Activated T-cell treated with anti-CD3 and anti-CD28 coated beads for 4 hours (primary cell): Measurements from ENCODE around the gene GPR15.

Experiments used
- DNase-seq: peaks from one replicate; pipeline ENCODE4 v3.0.0-alpha.2; 2020

GPR15 gene

DNA sequence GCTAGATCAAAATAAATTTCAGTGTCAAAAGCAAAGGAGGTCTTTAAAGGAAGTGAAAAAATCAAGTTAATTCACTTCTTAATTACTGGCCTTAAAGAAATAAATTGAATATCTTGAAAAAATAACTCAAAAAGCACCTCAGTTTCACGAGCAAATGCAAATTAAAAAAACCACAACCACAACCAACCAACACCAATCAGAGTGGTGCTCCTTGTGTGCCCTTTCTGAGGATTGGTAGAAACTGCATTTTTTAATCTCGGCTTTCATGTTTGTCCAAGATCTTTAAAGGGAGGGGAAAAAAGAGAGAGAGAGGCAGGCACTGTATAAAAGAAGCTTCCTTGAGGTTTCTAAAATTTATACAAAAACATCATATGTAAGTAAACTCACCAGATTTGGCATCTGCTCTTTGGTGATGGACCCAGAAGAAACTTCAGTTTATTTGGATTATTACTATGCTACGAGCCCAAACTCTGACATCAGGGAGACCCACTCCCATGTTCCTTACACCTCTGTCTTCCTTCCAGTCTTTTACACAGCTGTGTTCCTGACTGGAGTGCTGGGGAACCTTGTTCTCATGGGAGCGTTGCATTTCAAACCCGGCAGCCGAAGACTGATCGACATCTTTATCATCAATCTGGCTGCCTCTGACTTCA lies at the start of gene GPR15:
Gene GPR15 (plus strand): TSS at position 357 of the 653 bp plus-strand sequence. CDS start 56 bp downstream, at position 413.
- DNase-seq: no peak

DNA sequence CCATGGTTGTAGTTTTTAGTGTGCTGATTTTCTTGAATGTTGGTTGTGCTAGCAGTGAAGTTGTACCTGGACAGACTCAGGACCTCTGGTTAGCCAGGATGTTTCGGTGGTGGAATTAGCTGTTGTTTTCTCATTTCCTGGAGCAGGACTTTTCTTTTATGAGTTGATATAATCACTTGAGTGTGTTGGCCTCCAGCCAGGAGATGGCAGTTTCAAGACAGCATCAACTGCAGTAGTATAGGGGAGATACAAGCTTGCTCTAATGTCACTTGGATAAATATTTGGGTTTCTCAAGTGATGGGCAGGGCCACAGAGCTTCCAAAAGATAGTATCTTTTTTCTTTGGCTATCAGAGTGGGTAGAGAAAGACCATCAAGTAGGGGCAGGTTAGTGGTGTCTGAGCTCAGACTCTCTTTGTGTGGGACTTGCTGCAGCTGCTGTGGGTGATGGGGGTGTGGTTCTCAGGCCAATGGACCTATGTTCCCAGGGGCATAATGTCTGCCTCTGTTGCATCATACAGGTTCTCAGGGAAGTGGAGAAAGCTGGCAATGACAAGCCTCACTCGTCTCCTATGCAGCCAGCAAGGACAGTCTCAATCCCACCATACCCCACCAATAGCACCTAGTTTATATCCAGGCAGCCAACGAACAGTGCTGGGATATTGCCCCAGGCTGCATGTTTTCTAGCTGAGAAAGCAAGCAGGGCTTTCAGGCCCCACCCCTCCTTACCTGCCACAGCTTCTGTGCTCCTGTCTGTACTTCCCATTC lies 48.9 kb upstream of the GPR15 start:
- DNase-seq: no peak

DNA sequence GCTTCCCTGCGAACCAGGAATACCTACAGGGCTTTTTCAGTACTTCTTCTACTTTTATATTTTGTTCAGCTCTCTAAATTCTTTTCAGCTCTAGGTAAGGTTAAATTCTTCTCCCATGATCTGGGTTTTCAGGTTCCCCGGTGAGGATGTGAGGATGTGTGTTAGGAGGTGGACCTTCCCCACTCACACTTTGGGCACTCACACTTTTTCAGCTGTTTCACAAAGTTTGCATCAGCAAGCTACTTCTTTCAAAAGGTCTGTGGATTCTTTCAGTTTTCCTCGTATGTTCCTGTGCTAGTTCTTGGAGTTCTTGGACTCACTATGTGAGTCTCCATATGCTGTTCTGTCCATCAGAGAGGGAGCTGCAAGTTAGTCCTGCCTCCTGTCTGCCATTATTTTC lies 48.2 kb upstream of the GPR15 start:
- DNase-seq: no peak

DNA sequence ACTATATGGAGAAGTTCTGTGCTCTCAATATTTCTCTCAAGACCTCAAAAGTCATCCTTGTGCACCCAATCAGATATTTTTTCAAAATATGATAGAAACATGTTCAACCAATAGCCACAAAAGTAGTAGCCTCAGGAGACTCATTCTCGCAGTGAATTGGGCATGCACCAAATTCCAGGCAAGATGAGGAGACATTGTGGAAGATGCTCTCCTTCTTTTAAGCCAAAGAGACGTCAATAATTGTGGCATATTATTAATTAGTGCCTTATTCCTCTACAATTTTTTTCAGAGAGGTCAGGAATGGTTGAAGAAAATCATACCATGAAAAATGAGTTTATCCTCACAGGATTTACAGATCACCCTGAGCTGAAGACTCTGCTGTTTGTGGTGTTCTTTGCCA lies 34.4 kb upstream of the GPR15 start, which contains the start of gene OR5K2:
Gene OR5K2 (plus strand): TSS at position 301 of the 400 bp plus-strand sequence. CDS start 0 bp downstream, at position 301.
- DNase-seq: no peak

DNA sequence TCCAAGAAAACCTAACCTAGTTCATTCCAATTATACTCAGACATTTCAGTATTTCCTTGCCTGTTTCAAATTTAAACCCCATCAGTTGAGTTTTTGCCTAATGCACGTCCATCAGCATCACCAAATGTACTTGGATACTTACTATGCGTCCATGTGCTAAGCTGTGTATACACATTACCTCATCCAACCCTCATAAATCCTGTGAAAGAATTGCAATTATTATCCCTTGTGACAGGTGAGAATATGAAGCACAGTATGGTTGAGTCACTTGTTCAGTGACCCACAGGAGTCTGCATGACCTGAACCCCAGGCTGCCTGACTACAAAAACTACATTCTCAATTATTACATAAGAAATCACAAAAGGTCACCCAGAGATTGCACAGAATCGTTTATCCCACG lies 31.8 kb upstream of the GPR15 start:
- DNase-seq: no peak

DNA sequence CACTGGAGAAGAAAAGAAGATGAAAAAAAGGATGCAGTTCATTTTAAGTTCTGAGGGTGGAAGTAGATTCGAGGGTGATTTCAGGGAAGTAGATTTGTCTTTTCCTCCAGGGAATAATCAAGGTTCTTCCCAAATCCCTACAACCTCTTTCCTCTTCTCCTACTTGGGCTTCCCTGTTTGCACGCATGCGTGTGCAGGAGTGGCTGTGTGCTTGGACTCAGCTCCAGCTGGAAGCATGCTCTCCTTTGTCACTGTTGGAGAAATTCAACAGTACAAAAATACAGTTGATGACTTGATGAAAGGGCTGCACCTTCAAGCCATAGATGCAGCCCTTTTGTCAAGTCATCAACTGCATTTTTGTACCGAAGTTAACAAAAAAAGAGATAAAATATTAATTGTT lies 30.5 kb upstream of the GPR15 start:
- no peak for DNase-seq

DNA sequence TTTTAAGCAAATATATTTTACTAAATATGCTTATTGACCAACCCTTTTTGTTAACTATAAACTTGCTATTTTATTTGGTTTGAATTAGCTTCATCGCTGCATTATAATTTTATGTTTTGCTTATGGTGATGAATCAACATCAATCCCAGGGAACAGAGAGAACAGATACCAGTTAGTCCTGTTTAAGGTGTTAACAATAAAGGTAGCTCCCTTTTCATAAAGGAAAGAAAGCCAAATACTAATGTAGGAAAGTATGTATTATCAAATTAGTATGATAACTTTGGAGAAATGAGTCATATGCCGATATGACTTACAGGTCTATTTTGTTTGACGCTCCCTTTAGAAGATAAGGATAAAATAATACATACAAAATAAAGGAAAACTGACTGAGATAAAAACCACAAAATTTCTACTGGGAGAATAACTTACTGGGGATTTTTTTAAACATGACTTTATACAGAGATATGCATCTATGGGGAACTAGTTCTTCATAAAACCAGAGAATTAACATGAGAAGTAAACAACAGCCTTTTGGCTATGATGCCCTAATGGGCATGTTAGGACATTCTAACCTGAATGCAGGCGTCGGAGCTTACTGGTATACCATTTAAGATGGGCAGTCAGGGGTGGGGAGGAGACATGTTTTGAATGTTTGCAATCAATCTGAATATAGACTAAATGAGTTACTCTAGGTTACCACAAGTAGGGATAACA lies 29.8 kb upstream of the GPR15 start:
- DNase-seq: no peak

DNA sequence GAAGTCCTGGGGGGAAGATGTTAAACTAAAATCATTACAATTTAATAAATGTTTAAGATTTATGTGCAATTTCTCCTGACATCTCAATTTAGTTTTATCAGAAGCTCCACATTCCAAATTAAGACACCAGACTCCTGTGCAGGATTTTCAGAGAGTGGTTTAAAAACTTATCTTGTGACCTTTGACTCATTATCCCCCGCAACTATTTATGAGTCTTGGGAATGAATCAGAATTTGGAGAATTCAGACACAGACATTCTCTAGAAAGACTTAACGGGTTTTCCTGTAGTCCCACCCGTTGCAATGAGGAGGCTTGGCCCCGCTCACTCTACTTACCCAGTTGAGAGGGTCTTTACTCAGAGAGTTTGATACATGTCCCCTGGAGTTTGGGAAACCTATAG lies 27.2 kb upstream of the GPR15 start:
- no peak for DNase-seq

DNA sequence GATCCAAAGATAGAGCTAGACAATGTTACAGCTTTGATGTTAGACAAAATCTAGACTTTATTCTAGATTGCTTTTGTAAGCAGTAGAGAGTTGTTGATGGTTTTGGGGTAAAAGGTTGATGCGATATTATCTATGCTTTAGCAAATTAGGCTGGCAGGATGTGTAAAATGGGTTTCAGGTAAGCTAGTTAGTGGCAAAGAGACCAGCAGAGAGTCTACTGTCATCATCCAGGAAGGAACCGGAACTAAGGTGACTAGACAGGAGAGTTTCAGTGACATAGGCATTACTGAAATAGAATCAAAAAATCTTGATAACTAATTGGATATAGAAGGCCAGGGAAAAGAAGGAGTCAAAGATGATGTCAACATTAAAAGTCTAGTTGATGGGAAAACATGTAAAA lies 23.2 kb upstream of the GPR15 start:
- DNase-seq: no peak

DNA sequence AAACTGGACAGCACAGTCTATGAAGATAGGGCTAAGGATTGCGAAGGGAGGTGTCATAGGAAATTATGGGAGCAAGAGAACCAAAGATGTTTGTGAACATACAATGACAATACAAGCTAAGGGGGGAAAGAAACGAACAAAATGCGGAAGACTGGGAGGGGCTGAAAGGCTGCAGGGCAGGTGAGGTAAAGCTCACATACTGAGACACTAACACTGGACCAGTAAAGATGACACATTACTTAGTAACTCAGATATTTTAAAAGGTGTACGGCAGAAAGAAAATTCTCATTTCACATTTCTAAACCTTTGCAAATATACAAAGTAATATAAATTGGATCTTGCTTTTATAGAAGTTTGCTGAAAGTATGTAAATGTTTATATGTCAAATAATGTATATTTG lies 19.2 kb upstream of the GPR15 start:
- DNase-seq: no peak

DNA sequence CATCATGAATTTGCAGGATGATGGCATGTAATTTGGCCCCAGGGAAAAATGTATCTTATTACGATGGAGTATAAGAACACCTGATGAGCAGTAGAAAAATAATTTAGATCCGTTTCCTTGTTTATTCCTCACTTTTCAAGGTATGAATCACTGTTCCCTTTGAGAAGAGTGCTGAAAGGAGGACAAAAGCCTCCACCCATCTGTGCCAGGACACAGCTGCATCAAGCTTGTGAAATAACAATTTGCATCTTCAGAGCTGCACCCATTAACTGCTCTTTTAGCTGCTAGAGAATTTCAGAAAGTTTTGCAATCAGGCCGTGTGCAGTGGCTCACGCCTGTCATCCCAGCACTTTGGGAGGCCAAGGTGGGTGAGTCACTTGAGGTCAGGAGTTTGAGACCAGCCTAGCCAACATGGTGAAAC lies 18.7 kb upstream of the GPR15 start:
- no peak for DNase-seq

DNA sequence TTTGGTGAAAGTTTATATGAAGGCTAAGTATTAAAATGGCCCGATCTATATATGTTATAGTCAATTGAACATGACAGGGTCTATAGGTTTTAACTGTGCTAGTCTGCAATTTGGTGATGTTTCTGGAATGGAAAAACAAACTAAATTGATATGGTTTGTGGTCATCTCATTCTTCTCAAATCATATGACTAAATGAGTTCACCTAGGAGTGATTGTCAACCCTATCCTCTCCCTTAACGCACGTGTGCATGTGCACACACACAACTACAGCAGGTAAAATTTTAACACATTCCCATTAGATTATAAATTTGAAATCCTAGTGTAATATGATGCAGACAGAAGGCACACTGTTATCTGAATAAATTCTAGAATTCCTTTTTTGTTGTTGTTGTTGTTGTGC lies 18.0 kb upstream of the GPR15 start:
- no peak for DNase-seq

DNA sequence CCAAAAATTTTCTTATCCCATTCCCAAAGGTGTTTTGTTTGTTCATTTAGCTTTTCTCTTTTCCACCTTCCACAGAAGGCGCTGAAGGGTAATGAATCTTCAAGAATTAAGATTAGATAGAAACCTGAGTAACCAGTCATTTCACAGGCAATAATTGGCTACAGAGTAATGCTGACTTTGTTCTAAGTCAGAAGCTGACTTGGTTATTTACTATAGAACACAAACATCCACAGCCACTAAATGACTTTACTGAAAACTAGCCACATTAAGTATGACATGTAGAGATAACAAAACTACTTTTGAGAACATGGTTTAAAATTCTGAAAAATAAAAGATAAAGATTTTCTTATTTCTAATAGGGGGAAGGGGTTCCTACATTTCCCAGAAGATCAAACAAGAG lies 16.8 kb upstream of the GPR15 start:
- no peak for DNase-seq

DNA sequence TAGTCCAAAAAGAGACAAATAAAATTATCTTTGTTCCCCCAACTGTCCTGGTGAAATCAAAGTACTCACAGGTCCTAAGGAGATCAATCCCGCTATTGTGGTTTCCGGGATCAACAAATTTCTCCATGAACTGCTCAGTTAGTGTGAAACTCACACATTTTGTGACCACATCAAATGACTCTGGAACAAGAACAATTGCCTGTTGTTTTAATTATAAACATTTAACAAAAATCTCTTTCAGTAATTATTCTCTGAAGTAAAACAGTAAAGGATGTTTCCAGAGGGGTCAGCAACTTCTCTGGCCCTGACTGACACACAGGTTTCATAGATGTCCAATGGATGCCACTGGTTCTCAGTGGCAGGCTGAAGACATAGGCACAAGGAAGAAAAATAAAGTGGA lies 13.0 kb upstream of the GPR15 start:
- no peak for DNase-seq

DNA sequence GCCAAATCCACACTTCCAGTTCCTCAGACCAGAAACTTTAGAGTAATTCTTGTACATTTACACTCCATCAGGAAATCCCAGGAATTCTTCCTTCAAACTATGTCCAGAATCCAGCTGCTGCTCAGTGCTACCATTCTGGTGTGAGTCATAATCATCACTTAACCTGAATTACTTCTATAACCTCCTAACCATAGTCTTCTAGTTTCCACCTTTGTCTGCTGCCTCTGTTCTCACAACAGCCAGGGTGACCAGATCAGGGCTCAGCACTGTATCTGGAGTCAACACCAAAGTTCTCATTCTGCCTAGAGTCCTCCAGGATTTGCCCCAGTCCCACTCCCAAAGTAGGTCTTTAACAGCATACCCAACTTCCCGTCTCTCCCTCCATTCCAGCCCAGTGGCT lies 12.4 kb upstream of the GPR15 start:
- no peak for DNase-seq

DNA sequence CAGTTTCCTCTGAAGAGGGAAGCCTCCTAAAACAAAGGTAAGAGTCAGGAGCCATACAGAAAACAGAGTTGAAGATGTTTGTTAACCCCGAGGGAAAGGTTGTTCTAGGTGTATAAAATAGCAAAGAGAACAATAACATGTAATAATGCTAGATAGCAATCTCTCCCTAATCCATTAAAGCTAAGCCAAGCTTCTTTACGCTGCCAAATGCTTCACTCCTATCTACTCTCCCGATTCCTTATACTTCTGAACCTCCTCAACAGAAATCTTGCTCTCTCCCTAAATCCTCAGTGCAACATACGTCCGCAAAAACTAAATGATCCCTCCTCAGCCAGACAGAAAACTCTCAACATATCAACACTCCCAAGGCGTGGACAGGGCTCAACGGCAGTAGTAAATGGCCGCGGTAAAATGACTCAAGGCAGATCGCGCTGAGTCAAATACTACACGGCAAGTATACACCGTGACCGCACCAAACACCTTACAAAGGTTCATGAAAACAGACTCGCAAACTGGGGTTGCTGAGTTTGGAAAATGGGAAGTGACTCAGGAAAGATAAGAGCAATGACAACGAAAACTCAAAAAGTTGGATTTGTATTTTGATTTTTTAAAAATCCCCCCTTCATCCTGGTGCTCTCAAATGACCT lies 9.8 kb upstream of the GPR15 start:
- DNase-seq: peak; percentile 21

DNA sequence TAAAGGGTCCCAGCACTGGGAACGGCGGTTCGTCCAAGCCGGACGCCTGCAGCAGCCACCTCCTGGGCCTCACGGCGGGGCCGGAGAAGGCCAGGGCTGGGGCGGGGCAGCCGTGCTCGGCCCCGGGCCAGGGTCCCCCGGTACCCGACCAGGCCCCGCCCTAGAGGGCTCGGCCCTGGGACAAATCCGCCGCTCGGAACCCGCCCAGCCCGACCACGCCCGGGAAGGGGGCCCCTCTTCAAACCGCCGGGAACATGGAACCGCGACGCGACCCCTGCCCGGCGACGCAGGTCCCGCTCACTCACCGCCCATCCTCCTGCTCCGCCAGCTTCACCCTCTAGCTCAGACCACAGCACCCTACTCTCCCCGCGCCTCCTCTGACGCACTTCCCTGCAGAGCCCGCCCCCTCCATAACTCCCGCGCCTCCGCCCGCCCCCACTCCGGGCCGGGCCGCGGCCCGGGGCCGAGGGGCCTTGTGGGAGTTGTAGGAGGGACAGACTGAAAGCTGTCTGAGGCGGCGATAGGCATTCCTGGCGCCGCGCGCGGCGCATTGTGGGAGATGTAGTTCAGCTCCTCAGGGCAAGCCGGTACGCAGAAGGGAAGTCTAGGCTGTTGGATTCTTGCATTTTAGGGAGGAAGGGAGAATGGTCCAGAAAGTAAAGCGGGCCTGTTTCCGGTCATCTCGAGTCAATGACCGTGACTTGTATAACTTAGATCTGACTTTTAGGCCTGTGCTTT lies 9.1 kb upstream of the GPR15 start, which contains the start of gene CLDND1:
Gene CLDND1 (minus strand): TSS at position 359 of the 738 bp plus-strand sequence. CDS start 1,478 bp downstream, outside the sequence.
- peak; percentile 92 for DNase-seq

DNA sequence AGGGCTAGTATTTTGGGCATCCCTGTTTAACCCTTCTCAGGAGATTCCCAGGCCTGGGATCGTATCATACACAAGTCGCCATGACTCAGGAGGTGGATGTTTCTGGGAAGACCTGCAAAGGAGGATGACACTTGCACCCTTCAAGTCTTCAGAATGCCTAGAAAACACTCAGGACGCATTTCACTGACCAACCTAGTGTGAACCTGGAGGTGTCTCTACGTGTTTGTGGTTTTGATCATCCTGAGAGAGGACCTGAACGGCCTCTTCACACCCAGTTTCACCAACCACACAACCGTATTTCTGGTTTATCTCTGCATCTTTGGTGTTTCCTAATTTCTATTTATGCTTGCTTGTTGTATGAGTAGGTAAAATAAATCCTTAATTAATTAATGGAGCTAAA lies 6.3 kb upstream of the GPR15 start:
- DNase-seq: no peak

DNA sequence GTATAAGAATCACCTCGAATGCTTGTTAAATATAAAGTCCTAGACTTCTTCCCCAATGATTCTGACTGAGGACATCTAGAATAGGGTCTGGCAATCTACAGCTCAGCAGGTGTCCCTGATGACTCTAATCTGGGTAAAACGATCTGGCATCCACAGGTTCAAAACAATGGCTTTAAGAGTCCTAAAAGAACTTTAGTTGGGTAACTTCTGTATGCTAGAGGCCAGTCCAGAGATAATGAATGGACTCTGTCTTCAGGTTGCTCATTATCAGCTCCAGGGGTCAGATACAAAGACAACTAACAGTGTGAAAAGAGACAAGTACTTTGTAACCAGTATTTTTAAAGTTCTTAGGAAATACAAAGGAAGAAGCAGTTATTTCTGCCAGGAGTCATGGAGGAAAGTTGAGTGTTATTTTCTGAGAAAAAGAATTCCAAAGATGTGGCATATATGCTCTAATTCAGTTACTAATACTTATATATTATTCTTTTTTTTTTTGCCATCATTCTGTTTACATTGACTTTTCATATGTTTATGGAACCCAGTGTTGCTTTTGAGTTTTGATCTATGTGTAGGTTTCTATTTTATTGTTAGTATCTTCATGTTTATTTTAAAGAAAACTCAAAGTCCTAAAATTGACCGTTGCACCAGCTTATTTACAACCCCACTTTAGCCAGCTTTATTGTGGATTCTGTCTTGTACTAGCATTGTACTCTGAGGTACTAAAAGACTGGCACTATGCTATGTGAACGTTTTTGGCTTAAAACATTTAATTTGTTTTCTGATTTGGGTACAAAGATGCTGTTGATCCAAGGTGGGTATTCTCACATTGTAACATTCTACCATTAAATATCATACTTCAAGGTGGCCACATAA lies 3.1 kb upstream of the GPR15 start:
- no peak for DNase-seq

DNA sequence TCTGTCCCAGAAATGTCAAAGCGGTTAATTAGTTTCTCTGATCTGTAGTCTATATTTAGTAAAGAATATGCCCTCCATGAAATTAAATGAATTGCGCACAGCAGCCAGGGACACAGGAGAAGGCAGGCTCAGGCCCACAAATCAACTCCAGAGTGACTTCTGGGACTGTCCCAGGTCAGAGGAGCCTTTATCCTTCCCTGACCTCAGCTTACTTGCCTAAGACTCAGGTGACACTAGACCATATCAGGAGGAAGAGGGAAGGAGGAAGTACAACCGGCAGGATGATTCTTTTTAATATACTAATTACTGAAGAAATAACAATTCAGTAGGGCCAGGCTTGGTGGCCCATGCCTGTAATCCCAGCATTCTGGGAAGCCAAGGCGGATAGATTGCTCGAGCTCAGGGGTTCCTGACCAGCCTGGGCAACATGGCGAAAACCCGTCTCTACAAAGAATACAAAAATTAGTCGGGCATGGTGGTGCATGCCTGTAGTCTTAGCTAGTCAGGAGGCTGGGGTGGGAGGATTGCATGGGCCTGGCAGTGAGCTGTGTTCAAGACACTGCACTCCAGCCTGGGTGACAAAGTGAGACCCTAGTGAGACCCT lies 1.8 kb upstream of the GPR15 start:
- no peak for DNase-seq

DNA sequence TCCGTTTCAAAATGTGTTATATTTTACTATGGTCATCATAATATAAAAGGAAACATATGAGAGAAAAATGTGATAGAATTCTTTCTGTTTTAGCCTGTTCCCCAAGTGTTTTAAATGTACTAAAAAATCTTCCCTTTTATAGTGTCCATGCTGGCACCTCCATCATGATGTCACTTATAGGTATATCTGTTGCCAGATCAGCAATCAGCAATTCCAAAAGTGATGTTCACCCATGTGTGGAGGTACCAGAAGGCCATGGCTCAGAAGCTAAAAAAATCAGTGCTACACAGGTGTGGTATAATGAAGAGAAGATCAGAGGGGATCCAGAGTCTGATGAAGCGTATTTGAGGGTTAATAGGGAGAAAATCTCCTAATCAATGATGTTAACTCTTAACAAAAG lies 1.1 kb upstream of the GPR15 start:
- no peak for DNase-seq
